A549 (cell line): ENCODE results near the gene ALX3. TPM values are rescaled to one million over a fixed set of nuclear protein-coding genes. Genes with fewer than 3 reads are reported as not detected.

Experiments used
- ATAC-seq, 2 experiments: fragments of 200-7000 bp in 1 of 2; fragments of >200 bp in 1 of 2; cut with Nextera tagmentation in 1 of 2; cut with Tn5 transposase in 1 of 2; 3 replicates each; pipeline versions ENCODE4 v1.8.0 to v1.9.1; 2018 to 2020; ENCODE audit warnings: mild to moderate bottlenecking in 1 of 2, moderate library complexity in 1 of 2
- CTCF ChIA-PET: fragments of 300-600 bp; sonication (Branson Sonifier 250); formaldehyde crosslinking; extraction: SDS; loops from one replicate; lab custom pipeline; 2021; ENCODE audit warnings: antibody characterized with exemption, inconsistent platforms; lab: Yijun Ruan, JAX
- POLR2A ChIA-PET: fragments of 350-600 bp; formaldehyde crosslinking; extraction: SDS; loops from one replicate; lab custom pipeline; 2021; ENCODE audit warnings: antibody characterized with exemption, inconsistent platforms; lab: Yijun Ruan, JAX
- DNase-seq, 2 experiments: peaks; one replicate each; pipeline versions ENCODE4 v3.0.0 to v3.0.0-alpha.2; 2011 to 2016; ENCODE audit warnings: low read depth in 1 of 2, low spot score in 1 of 2
- FAIRE-seq: peaks from 2 replicates; lab custom pipeline; 2011; peaks lifted over from hg19 to GRCh38; lab: Jason Lieb, UNC
- H3K27ac ChIP-seq, 2 experiments: fragments of >200 bp; sonication (Bioruptor Twin); formaldehyde crosslinking; 3 replicates each; pipeline ENCODE4 v1.5.1; 2016 to 2017
- H3K4me1 ChIP-seq: fragments of >200 bp; sonication (Bioruptor Twin); formaldehyde crosslinking; 3 replicates; pipeline ENCODE4 v1.6.1; 2016
- H3K4me2 ChIP-seq: fragments of >200 bp; sonication (Bioruptor Twin); formaldehyde crosslinking; 3 replicates; pipeline ENCODE4 v1.6.1; 2016
- H3K4me3 ChIP-seq: fragments of >200 bp; sonication (Bioruptor Twin); formaldehyde crosslinking; 3 replicates; pipeline ENCODE4 v1.5.1; 2016
- H3K9me3 ChIP-seq: fragments of >200 bp; sonication (Bioruptor Twin); formaldehyde crosslinking; 3 replicates; pipeline ENCODE4 v1.6.1; 2016
- CBX2 ChIP-seq: fragments of 200-600 bp; sonication (generic); IDR thresholded peaks from 2 replicates; pipeline ENCODE4 v1.6.1; 2016; ENCODE audit warnings: low read depth, mild to moderate bottlenecking, borderline replicate concordance
- CBX8 ChIP-seq: fragments of 200-600 bp; sonication (generic); IDR thresholded peaks from 2 replicates; pipeline ENCODE4 v1.6.1; 2016
- CEBPB ChIP-seq, 2 experiments: fragments of >200 bp in 1 of 2; sonication (Bioruptor Twin) in 1 of 2; formaldehyde crosslinking in 1 of 2; IDR thresholded peaks; 2 replicates each; pipeline ENCODE4 v1.6.1; 2012 to 2016
- EHMT2 ChIP-seq: fragments of 200-600 bp; sonication (generic); IDR thresholded peaks from 2 replicates; pipeline ENCODE4 v1.6.1; 2016; ENCODE audit warnings: antibody characterized with exemption, low read depth, mild to moderate bottlenecking, moderate library complexity
- EP300 ChIP-seq, 2 experiments: fragments of >200 bp; sonication (Bioruptor Twin); formaldehyde crosslinking; IDR thresholded peaks; 2 replicates in 1 of 2; 3 replicates in 1 of 2; pipeline ENCODE4 v1.6.1; 2016 to 2017
- HDAC2 ChIP-seq: fragments of 200-600 bp; sonication (generic); IDR thresholded peaks from 2 replicates; pipeline ENCODE4 v1.6.1; 2016
- HOXB5 ChIP-seq: fragments of 250-450 bp; sonication (Bioruptor Pico); IDR thresholded peaks from 2 replicates; pipeline ENCODE4 v1.5.0; 2020; ENCODE audit warnings: mild to moderate bottlenecking, moderate library complexity
- JUN ChIP-seq, 2 experiments: fragments of >200 bp; sonication (Bioruptor Twin); formaldehyde crosslinking; IDR thresholded peaks; 2 replicates in 1 of 2; 3 replicates in 1 of 2; pipeline ENCODE4 v1.6.1; 2016 to 2017
- KDM1A ChIP-seq: fragments of 200-600 bp; sonication (generic); IDR thresholded peaks from 2 replicates; pipeline ENCODE4 v1.6.1; 2016; ENCODE audit warnings: low read depth, mild to moderate bottlenecking
- MAFK ChIP-seq: fragments of 450-650 bp; IDR thresholded peaks from 2 replicates; pipeline ENCODE4 v1.6.1; 2014; ENCODE audit not compliant: partially characterized antibody
- MAX ChIP-seq: IDR thresholded peaks from 2 replicates; pipeline ENCODE4 v1.6.1; 2012
- MYC ChIP-seq: IDR thresholded peaks from 2 replicates; pipeline ENCODE4 v1.6.1; 2012; ENCODE audit warnings: mild to moderate bottlenecking, inconsistent platforms, low read length, improper control_type of control experiment, borderline replicate concordance
- NPAS2 ChIP-seq: fragments of 250-450 bp; sonication (Bioruptor Pico); IDR thresholded peaks from 2 replicates; pipeline ENCODE4 v1.8.0; 2022; ENCODE audit warnings: mild to moderate bottlenecking, moderate library complexity, borderline replicate concordance
- NR3C1 ChIP-seq: fragments of >200 bp; sonication (Bioruptor Twin); formaldehyde crosslinking; IDR thresholded peaks from 3 replicates; pipeline ENCODE4 v1.6.1; 2017
- RARB ChIP-seq: fragments of 250-450 bp; sonication (Bioruptor Pico); IDR thresholded peaks from 2 replicates; pipeline ENCODE4 v1.8.0; 2021; ENCODE audit warnings: mild to moderate bottlenecking, moderate library complexity
- RNF2 ChIP-seq: fragments of 200-600 bp; sonication (generic); IDR thresholded peaks from 2 replicates; pipeline ENCODE4 v1.6.1; 2016; ENCODE audit warnings: low read depth, mild to moderate bottlenecking, antibody characterized with exemption, moderate library complexity, borderline replicate concordance
- TFCP2L1 ChIP-seq: fragments of 250-450 bp; sonication (Bioruptor Pico); IDR thresholded peaks from 2 replicates; pipeline ENCODE4 v1.5.0; 2021; ENCODE audit warnings: mild to moderate bottlenecking
- ZC3H11A ChIP-seq: fragments of 450-650 bp; IDR thresholded peaks from 2 replicates; pipeline ENCODE4 v1.6.1; 2014; ENCODE audit warnings: antibody characterized with exemption, mild to moderate bottlenecking
- ZSCAN20 ChIP-seq: fragments of 250-450 bp; sonication (Bioruptor Pico); IDR thresholded peaks from 2 replicates; pipeline ENCODE4 v1.8.0; 2022; ENCODE audit warnings: mild to moderate bottlenecking, moderate library complexity
- WGBS: methylation state at CpG from one replicate; pipeline ENCODE4 v1.1.6; 2017; ENCODE audit errors: missing lambda C conversion rate; 5-methylcytosine and 5-hydroxymethylcytosine counted together
- polyA plus RNA-seq, 4 experiments: library from polyadenylated mRNA; depleted of rRNA in 3 of 4; stranded (reverse); fragments of >200 nt; fragmentation: RNase III in 1 of 4; extraction: RNeasy Plus Mini Kit Qiagen cat#74134 plus additional on column Dnase treatment in 1 of 4; gene quantifications; 2 replicates in 3 of 4; 3 replicates in 1 of 4; pipeline ENCODE4 v1.2.3, GENCODE V29; 2011 to 2017
- TF ChIP-seq, protein P1 (sequence below): fragments of 150-350 bp; IDR thresholded peaks from 2 replicates; pipeline ENCODE4 v1.6.1; 2014; ENCODE audit warnings: low read depth, mild to moderate bottlenecking, low read length
- TF ChIP-seq, protein P2 (sequence below): fragments of 450-650 bp; IDR thresholded peaks from 2 replicates; pipeline ENCODE4 v1.6.1; 2014; ENCODE audit warnings: antibody characterized with exemption
- TF ChIP-seq, protein P3 (sequence below): fragments of >200 bp; sonication (Bioruptor Twin); formaldehyde crosslinking; IDR thresholded peaks from 3 replicates; pipeline ENCODE4 v1.5.1; 2016

ALX3 gene
- polyA plus RNA-seq, 2 of the 4 experiments (the other 2 are of a cell fraction) = not detected

- Histone ChIP-seq H3K4me3 (no peak overlapping the region), H3K9me3 (no peaks in the 10 kb centered on the region), H3K4me1 (peaks cover 9% of the 10 kb centered on the region; the same call in 2 of the 3 replicates), H3K27ac (no peak overlapping the region), H3K4me2 (no peak overlapping the region)
- WGBS = 90% methylated on average over 2 of the region's 4 CpGs
- CTCF ChIA-PET = interaction anchor here (0.6 to 4.2 kb wide), 6 partner anchors 13 to 142 kb away, joined by 3 to 22 read pairs (median 4); no protein-coding TSS in a partner anchor
- POLR2A ChIA-PET = no interaction called here
- ATAC-seq (no peak), DNase-seq (no peak), FAIRE-seq (no peak)
- TF ChIP-seq CBX8 = no peak
- no peak for TF ChIP-seq MAFK
- TF ChIP-seq KDM1A = no peak
- TF ChIP-seq HDAC2 = no peak
- no peak for TF ChIP-seq EHMT2
- TF ChIP-seq, protein P1, sequence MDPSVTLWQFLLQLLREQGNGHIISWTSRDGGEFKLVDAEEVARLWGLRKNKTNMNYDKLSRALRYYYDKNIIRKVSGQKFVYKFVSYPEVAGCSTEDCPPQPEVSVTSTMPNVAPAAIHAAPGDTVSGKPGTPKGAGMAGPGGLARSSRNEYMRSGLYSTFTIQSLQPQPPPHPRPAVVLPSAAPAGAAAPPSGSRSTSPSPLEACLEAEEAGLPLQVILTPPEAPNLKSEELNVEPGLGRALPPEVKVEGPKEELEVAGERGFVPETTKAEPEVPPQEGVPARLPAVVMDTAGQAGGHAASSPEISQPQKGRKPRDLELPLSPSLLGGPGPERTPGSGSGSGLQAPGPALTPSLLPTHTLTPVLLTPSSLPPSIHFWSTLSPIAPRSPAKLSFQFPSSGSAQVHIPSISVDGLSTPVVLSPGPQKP = no peak
- no peak for TF ChIP-seq NPAS2 (CRISPR knock-in tag)
- TF ChIP-seq ZC3H11A = no peak
- no peak for TF ChIP-seq NR3C1
- no peak for TF ChIP-seq RNF2
- TF ChIP-seq CEBPB (IDR thresholded peaks at IDR 0.05) = no peak
- no peak for TF ChIP-seq ZSCAN20 (CRISPR knock-in tag)
- TF ChIP-seq, protein P2, sequence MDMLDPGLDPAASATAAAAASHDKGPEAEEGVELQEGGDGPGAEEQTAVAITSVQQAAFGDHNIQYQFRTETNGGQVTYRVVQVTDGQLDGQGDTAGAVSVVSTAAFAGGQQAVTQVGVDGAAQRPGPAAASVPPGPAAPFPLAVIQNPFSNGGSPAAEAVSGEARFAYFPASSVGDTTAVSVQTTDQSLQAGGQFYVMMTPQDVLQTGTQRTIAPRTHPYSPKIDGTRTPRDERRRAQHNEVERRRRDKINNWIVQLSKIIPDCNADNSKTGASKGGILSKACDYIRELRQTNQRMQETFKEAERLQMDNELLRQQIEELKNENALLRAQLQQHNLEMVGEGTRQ = no peak
- no peak for TF ChIP-seq TFCP2L1
- TF ChIP-seq MYC = no peak
- no peak for TF ChIP-seq CBX2
- TF ChIP-seq EP300 (IDR thresholded peaks at IDR 0.05) = no peak
These were observed 30.8 kb downstream of the ALX3 start for GRCh38 chr1:110039641-110040040.

GRCh38 chr1:110038271-110038670 lies 32.2 kb downstream of the ALX3 start:
- H3K4me2 ChIP-seq = no peak overlapping the region
- 95% methylated on average over 3 of the region's 5 CpGs for WGBS
- ATAC-seq = no peak
- no peaks in the 10 kb centered on the region for H3K9me3 ChIP-seq
- no peak for FAIRE-seq
- POLR2A ChIA-PET = no interaction called here
- no peak for DNase-seq
- TF ChIP-seq HOXB5 (CRISPR knock-in tag) (no peak), CBX2 (no peak), MAX (no peak), RARB (no peak)
- TF ChIP-seq, all 56 proteins: peak for 0
- H3K4me3 ChIP-seq = no peak overlapping the region
- peaks cover 9% of the 10 kb centered on the region; the same call in 2 of the 3 replicates for H3K4me1 ChIP-seq
- CTCF ChIA-PET = interaction anchor here (0.5 to 2.8 kb wide), 4 partner anchors 14 to 79 kb away, joined by 3 to 20 read pairs (median 4); partner anchors contain the start of gene AHCYL1
- H3K27ac ChIP-seq = no peak overlapping the region

GRCh38 chr1:110035236-110035752 lies 35.2 kb downstream of the ALX3 start:
- TF ChIP-seq, protein P3, sequence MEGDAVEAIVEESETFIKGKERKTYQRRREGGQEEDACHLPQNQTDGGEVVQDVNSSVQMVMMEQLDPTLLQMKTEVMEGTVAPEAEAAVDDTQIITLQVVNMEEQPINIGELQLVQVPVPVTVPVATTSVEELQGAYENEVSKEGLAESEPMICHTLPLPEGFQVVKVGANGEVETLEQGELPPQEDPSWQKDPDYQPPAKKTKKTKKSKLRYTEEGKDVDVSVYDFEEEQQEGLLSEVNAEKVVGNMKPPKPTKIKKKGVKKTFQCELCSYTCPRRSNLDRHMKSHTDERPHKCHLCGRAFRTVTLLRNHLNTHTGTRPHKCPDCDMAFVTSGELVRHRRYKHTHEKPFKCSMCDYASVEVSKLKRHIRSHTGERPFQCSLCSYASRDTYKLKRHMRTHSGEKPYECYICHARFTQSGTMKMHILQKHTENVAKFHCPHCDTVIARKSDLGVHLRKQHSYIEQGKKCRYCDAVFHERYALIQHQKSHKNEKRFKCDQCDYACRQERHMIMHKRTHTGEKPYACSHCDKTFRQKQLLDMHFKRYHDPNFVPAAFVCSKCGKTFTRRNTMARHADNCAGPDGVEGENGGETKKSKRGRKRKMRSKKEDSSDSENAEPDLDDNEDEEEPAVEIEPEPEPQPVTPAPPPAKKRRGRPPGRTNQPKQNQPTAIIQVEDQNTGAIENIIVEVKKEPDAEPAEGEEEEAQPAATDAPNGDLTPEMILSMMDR = no peak
- TF ChIP-seq JUN (IDR thresholded peaks at IDR 0.05) = no peak
- TF ChIP-seq, all 56 proteins: peak for 0
- DNase-seq = no peak
- POLR2A ChIA-PET = interaction anchor here (0.6 to 1.4 kb wide), 3 partner anchors 16 to 934 kb away, joined by 3 to 6 read pairs (median 5); partner anchors contain the start of gene RBM15
- FAIRE-seq = no peak
- WGBS = 15% methylated on average over 15 of the region's 16 CpGs
- CTCF ChIA-PET = interaction anchor here (0.9 to 1.8 kb wide), 7 partner anchors 18 to 424 kb away, joined by 3 to 7 read pairs (median 3); no protein-coding TSS in a partner anchor
- peak overlapping the region; percentile 84 for H3K4me2 ChIP-seq
- H3K9me3 ChIP-seq = no peaks in the 10 kb centered on the region
- peak overlapping the region; percentile 93 to 99 for H3K27ac ChIP-seq
- peak; percentile 3 to 61; a peak in 4 of 6 replicates for ATAC-seq
- peaks cover 12% of the 10 kb centered on the region; the same call in 2 of the 3 replicates for H3K4me1 ChIP-seq
- H3K4me3 ChIP-seq = peak overlapping the region; percentile 89
